GM12892 (cell line): ENCODE measurements around the gene NUFIP1.

Experiments
- POLR2A ChIP-seq: IDR thresholded peaks from 2 replicates; pipeline ENCODE4 v1.6.1; 2011; ENCODE audit warnings: low read depth, low read length, control low read depth
- TAF1 ChIP-seq: IDR thresholded peaks from 2 replicates; pipeline ENCODE4 v1.6.1; 2011; ENCODE audit warnings: low read depth, mild to moderate bottlenecking, control low read depth, low read length, borderline replicate concordance

- TF ChIP-seq TAF1 (no peak), POLR2A (no peak)
Measured at GRCh38 chr13:45007225-45007624, 18.0 kb upstream of the NUFIP1 start.
